Chondrocyte (in vitro differentiated cells): ENCODE data around the gene IFT43. TPM values are rescaled to one million over a fixed set of nuclear protein-coding genes. Genes with fewer than 3 reads are reported as not detected.

Experiments used
- DNase-seq: peaks from one replicate; pipeline ENCODE4 v3.0.0; 2021; ENCODE audit warnings: mixed read lengths, low spot score
- H3K27ac Mint-ChIP-seq: one replicate; pipeline ENCODE4 v1.8.0; 2021; ENCODE audit warnings: mild to moderate bottlenecking, moderate library complexity, mixed read lengths; ENCODE audit not compliant: unreplicated experiment
- H3K27me3 Mint-ChIP-seq: 2 replicates; pipeline ENCODE4 v1.8.0; 2021; ENCODE audit warnings: low read depth, mixed read lengths
- H3K36me3 Mint-ChIP-seq: 2 replicates; pipeline ENCODE4 v1.8.0; 2021; ENCODE audit warnings: low read depth, mixed read lengths
- H3K4me1 Mint-ChIP-seq: 2 replicates; pipeline ENCODE4 v1.8.0; 2021; ENCODE audit warnings: low read depth, mild to moderate bottlenecking, mixed read lengths
- H3K4me3 Mint-ChIP-seq: one replicate; pipeline ENCODE4 v1.8.0; 2021; ENCODE audit warnings: mild to moderate bottlenecking, moderate library complexity, mixed read lengths; ENCODE audit not compliant: unreplicated experiment
- H3K9me3 Mint-ChIP-seq: 2 replicates; pipeline ENCODE4 v1.8.0; 2021; ENCODE audit warnings: low read depth, mixed read lengths
- total RNA-seq: library from RNA; stranded (reverse); gene quantifications from 3 replicates; pipeline ENCODE4 v1.2.1, GENCODE V29; 2021
- TF ChIP-seq, protein P1 (sequence below): fragments of 200-600 bp; sonication (generic); IDR thresholded peaks from 2 replicates; pipeline ENCODE4 v1.5.0; 2021; ENCODE audit warnings: antibody characterized with exemption, mild to moderate bottlenecking, moderate library complexity

Gene IFT43
- total RNA-seq, 1 donor from 2014 or later: 28.2 TPM

DNA sequence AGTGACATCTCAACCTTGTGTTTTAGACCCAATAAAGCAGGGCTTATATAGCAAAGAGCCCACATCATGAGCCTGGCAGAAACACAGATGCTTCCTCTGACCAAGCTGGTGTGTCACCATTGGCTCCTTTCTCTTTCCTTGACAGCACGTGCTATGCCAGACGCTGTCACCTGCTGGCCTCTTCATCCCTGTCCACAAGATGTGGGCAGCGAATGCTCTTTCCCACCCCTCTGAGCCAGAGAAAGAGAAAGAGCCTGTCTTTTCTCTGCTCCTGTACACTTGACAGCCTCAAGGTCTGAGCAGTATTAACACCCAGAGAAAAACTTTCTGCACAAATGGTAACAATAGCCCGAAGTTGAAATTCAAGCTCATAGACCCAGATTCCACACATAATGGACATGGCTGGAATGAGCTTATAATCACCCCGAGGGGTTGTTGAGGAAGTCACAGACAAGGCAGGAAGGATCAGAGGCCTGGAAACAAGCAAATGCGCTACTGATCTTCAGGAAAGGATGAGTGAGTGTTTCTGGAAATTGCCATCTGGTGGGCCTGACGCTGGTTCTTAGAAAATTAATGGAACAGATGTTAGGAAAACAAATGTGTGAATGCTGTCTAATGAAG is 12.7 kb upstream of the IFT43 start:
- no peak for DNase-seq
- TF ChIP-seq, protein P1, sequence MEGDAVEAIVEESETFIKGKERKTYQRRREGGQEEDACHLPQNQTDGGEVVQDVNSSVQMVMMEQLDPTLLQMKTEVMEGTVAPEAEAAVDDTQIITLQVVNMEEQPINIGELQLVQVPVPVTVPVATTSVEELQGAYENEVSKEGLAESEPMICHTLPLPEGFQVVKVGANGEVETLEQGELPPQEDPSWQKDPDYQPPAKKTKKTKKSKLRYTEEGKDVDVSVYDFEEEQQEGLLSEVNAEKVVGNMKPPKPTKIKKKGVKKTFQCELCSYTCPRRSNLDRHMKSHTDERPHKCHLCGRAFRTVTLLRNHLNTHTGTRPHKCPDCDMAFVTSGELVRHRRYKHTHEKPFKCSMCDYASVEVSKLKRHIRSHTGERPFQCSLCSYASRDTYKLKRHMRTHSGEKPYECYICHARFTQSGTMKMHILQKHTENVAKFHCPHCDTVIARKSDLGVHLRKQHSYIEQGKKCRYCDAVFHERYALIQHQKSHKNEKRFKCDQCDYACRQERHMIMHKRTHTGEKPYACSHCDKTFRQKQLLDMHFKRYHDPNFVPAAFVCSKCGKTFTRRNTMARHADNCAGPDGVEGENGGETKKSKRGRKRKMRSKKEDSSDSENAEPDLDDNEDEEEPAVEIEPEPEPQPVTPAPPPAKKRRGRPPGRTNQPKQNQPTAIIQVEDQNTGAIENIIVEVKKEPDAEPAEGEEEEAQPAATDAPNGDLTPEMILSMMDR: no peak

DNA sequence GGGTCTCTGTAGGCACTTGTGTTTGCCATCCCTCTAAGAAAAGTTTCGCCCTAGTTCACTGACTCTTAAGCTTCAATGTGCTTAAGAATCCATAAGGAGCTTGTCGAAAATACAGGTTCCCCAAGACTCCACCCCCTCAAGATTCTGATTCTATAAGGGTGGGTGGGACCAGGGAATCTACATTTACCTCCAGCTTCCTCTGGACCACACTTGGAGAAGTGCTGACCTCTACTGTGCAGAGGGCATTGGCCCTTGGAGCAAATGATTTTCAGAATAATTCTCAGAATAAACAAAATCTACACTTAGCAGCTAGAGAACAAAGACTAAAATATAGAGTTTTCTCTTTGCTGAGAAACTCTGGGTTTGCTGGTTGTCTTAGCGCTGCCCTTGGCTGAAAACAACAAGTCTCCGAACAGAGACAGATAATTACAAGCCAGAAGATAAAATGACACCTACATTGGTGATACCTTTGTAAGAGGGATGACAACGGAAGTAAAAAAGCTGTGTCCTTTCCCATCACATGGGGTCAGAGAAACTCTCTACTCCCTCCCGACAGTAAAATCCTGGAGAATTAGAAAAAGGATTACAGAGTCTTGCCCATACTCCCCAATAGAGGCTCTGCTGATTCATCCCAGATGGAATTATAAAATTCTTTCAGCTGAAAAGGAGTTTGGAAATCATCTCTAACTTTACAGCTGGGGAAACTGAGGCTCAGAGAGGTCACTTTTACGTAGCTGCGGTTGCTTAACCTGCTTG is 8.6 kb upstream of the IFT43 start:
- H3K36me3 Mint-ChIP-seq: peaks cover 14% of the 10 kb centered on the region
- H3K27ac Mint-ChIP-seq: peak overlapping the region; percentile 61
- H3K9me3 Mint-ChIP-seq: no peaks in the 10 kb centered on the region
- DNase-seq: no peak
- peaks cover 86% of the 10 kb centered on the region for H3K4me1 Mint-ChIP-seq
- H3K27me3 Mint-ChIP-seq: no peaks in the 10 kb centered on the region
- H3K4me3 Mint-ChIP-seq: peak overlapping the region; percentile 80
- TF ChIP-seq, protein P1: peak; percentile 23

More for the DNA sequence above, 12.7 kb upstream of the IFT43 start:
- Mint-ChIP-seq H3K27me3 (no peaks in the 10 kb centered on the region), H3K27ac (no peak overlapping the region), H3K9me3 (no peaks in the 10 kb centered on the region), H3K36me3 (peaks cover 27% of the 10 kb centered on the region), H3K4me1 (peaks cover 78% of the 10 kb centered on the region), H3K4me3 (peak overlapping the region; percentile 7)

DNA sequence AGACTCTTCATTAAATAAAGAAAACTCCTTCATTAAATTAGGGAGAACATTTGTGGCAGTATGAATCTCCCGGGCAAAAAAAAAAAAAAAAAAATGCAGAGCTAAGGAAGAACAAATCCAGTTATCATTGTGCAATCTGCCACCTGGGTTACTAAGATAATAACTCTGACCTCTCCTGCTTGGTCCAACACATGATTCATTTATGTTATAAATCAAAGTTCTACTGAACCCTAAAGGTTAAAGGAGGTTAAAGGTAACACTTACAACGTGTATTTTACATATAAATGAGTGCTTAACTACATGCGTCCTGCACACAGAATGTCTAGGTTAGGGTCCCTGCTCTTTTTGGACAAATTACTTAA is 8.0 kb upstream of the IFT43 start:
- TF ChIP-seq, protein P1: no peak
- Mint-ChIP-seq H3K36me3 (peaks cover 14% of the 10 kb centered on the region), H3K4me1 (peaks cover 80% of the 10 kb centered on the region), H3K27me3 (no peaks in the 10 kb centered on the region), H3K4me3 (peak overlapping the region; percentile 80), H3K27ac (peak overlapping the region; percentile 61), H3K9me3 (no peaks in the 10 kb centered on the region)
- DNase-seq: no peak

DNA sequence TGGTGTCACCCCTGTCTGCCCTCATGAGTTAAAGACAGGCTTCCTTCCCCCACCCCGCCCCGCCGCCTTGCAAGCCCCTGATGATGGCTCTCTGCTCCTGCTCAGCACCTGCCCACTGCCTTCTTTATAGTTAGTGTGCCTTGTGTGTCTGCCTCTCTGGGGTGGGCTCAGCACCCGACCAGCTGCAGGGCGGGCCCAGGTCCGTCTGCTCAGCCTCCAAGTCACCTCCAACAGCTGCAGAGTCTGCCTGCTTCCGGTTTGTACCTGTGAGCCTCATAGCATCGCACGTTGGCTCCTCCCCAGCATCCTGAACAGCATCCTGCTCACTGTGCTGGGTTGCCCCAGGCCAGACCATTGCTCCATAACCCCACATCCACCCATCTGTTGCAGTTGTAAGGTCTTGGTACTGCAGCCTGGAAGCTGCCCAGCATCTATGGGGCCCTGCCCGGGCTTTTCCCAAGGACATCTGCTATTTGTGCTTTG is 7.3 kb upstream of the IFT43 start:
- Mint-ChIP-seq H3K27ac (no peak overlapping the region), H3K27me3 (no peaks in the 10 kb centered on the region), H3K9me3 (no peaks in the 10 kb centered on the region), H3K36me3 (peaks cover 11% of the 10 kb centered on the region), H3K4me1 (peaks cover 77% of the 10 kb centered on the region), H3K4me3 (peak overlapping the region; percentile 80)
- TF ChIP-seq, protein P1: no peak
- DNase-seq: no peak

DNA sequence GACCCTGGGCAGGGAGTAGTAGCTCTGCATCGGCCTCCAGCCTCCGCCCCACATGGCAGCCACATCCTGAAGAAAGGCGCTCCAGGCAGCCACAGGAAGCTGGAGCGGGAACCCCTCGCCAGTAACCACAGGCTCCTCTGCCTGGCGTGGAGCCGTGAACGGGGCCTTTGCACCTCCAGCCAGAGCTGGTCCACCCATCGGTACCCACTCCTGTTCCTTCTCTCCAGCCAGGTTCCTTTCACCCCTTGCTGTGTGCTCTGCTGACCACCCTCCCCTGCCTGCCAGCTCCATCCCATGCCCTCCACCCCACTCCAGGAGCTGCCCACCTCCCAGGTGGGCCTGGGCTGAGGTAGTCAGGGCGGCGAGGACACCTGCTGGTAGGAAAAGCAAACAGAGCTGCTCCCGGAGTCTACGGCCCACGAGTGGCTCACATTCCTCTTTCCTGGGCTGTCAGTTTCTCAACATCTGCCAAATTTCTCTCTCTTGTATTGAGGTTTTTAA is 6.4 kb upstream of the IFT43 start:
- peaks cover 72% of the 10 kb centered on the region for H3K4me1 Mint-ChIP-seq
- DNase-seq: no peak
- peak overlapping the region; percentile 85 for H3K27ac Mint-ChIP-seq
- H3K36me3 Mint-ChIP-seq: peaks cover 9% of the 10 kb centered on the region
- no peaks in the 10 kb centered on the region for H3K27me3 Mint-ChIP-seq
- H3K9me3 Mint-ChIP-seq: no peaks in the 10 kb centered on the region
- H3K4me3 Mint-ChIP-seq: peak overlapping the region; percentile 80
- TF ChIP-seq, protein P1: peak; percentile 89
